ENCODE data around the gene EIF4EBP2.

Gene EIF4EBP2

GRCh38 chr10:70370766-70371165 is 33.2 kb upstream of the EIF4EBP2 start:
- DNase-seq (ENCODE audit: low spot score), result no peak
- TF ChIP-seq CTCF (IDR thresholded peaks at IDR 0.05; ENCODE audit: extremely low read depth, missing control alignments), result no peak

- DNase-seq (ENCODE audit: low spot score), result no peak
Measured at GRCh38 chr10:70371846-70372245, 32.1 kb upstream of the EIF4EBP2 start.

GRCh38 chr10:70374775-70375614 is 28.9 kb upstream of the EIF4EBP2 start:
- no peak for DNase-seq (ENCODE audit: low spot score)

More at GRCh38 chr10:70371846-70372245, 32.1 kb upstream of the EIF4EBP2 start:
- TF ChIP-seq CTCF (IDR thresholded peaks at IDR 0.05; ENCODE audit: extremely low read depth, missing control alignments), result no peak

GRCh38 chr10:70376436-70377378 is 27.2 kb upstream of the EIF4EBP2 start:
- no peak for DNase-seq (ENCODE audit: low spot score)
- no peak for TF ChIP-seq CTCF (IDR thresholded peaks at IDR 0.05; ENCODE audit: extremely low read depth, missing control alignments)

More at GRCh38 chr10:70374775-70375614, 28.9 kb upstream of the EIF4EBP2 start:
- TF ChIP-seq CTCF (IDR thresholded peaks at IDR 0.05; ENCODE audit: extremely low read depth, missing control alignments), result no peak

- no peak for TF ChIP-seq CTCF (IDR thresholded peaks at IDR 0.05; ENCODE audit: extremely low read depth, missing control alignments)
- DNase-seq (ENCODE audit: low spot score), result no peak
Measured at GRCh38 chr10:70378122-70378521, 25.8 kb upstream of the EIF4EBP2 start.

GRCh38 chr10:70379581-70380176 is 24.3 kb upstream of the EIF4EBP2 start:
- DNase-seq (ENCODE audit: low spot score), result peak; percentile 51
- peak; percentile 19 for TF ChIP-seq CTCF (IDR thresholded peaks at IDR 0.05; ENCODE audit: extremely low read depth, missing control alignments)
